ENCODE data around the gene FOXD2. TPM values are rescaled to one million over a fixed set of nuclear protein-coding genes. Genes with fewer than 3 reads are reported as not detected.

FOXD2 gene
- total RNA-seq, 1 donor from 2014 or later: not detected

DNA sequence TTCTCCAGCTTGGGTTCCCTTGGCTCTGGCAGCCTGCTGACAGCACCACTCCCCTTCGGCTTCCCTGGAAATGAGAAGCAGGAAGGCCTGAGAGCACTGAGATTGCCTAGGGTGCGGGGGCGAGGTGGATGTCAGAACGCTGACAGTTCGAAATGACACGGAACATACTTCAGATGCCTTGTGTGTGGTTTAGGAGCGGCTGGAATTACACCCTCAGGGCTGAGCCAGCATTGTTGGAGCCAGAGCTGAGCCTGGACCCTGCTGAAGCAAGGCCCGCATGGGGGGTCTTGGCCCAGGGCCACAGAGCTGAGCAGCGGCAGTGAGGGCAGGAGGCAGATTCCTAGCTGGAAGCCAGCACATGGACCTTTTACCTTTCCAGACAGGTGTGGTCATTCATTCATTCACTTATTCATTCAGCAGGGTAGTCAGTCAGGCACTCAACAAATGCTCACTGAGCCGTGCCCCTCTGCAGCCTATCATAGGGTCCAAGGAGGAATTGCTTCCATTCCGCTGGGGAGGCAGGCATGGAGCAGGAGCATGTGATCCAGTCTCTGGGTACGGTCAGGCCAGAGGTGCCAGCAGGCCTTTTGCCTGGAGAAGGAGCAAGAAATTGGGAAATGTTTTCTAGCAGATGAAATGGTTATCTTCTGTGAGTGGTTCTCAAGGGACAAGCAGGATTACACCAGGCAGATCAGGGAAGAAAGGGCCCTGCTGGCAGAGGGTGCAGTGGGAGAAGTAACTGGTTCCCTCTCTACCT lies 28.4 kb upstream of the FOXD2 start:
- no peaks in the 10 kb centered on the region for H3K9me3 ChIP-seq (replicated peaks)
- intact Hi-C loops (cut with micrococcal nuclease): no loop called here
- DNase-seq: no peak
- peaks cover 83% of the 10 kb centered on the region for H3K27me3 ChIP-seq (ENCODE audit: low read depth)
- TF ChIP-seq, protein P1, sequence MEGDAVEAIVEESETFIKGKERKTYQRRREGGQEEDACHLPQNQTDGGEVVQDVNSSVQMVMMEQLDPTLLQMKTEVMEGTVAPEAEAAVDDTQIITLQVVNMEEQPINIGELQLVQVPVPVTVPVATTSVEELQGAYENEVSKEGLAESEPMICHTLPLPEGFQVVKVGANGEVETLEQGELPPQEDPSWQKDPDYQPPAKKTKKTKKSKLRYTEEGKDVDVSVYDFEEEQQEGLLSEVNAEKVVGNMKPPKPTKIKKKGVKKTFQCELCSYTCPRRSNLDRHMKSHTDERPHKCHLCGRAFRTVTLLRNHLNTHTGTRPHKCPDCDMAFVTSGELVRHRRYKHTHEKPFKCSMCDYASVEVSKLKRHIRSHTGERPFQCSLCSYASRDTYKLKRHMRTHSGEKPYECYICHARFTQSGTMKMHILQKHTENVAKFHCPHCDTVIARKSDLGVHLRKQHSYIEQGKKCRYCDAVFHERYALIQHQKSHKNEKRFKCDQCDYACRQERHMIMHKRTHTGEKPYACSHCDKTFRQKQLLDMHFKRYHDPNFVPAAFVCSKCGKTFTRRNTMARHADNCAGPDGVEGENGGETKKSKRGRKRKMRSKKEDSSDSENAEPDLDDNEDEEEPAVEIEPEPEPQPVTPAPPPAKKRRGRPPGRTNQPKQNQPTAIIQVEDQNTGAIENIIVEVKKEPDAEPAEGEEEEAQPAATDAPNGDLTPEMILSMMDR (IDR thresholded peaks at IDR 0.05; ENCODE audit: borderline replicate concordance): no peak
- H3K27ac ChIP-seq (replicated peaks): no peak overlapping the region
- no peaks in the 10 kb centered on the region for H3K36me3 ChIP-seq
- H3K4me3 ChIP-seq: no peak overlapping the region
- H3K4me1 ChIP-seq: no peaks in the 10 kb centered on the region

DNA sequence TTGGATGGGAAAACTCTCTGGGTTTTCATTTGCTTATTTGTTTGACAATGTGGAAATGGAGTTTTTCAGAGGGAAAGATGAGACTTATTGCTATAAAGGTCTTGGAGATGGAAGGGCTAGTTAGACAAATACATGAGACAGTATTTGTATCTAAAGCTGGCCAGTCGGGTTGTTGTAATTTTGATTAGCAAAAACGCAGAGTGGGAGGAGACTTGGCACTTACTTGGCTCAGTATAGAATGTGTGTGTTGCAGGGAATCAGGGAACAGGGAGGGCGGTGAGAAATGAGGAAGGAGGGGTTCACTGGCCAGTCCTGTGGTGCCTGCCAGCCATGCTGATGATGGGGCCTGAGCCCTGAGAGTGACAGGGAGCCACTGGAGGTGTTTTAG lies 27.8 kb upstream of the FOXD2 start:
- Histone ChIP-seq H3K4me1 (no peaks in the 10 kb centered on the region), H3K9me3 (replicated peaks) (no peaks in the 10 kb centered on the region), H3K27ac (replicated peaks) (no peak overlapping the region), H3K27me3 (ENCODE audit: low read depth) (peaks cover 87% of the 10 kb centered on the region), H3K36me3 (no peaks in the 10 kb centered on the region), H3K4me3 (no peak overlapping the region)
- no peak for DNase-seq
- TF ChIP-seq, protein P1 (IDR thresholded peaks at IDR 0.05; ENCODE audit: borderline replicate concordance): no peak
- intact Hi-C loops (cut with micrococcal nuclease): no loop called here

DNA sequence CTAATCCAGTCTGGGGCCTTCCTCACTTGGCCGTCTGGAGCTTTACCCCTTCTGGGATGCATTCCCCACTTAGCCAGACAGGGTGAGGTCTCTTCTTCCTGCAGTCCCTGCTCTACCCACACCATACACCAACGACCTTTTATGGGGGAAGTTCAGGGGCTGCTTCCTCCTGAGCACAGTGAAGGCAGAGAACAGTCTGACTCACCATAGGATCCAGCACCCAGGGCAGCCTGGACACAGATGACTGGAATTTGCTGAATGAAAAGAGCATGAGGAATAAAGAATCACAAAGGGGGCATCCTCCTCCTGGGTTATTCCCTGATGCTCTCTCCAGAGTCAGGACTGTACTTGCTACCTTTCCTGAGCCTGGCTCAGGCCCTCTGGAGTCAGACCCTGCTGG lies 26.4 kb upstream of the FOXD2 start:
- Histone ChIP-seq H3K4me1 (no peaks in the 10 kb centered on the region), H3K27me3 (ENCODE audit: low read depth) (peaks cover 87% of the 10 kb centered on the region), H3K9me3 (replicated peaks) (no peaks in the 10 kb centered on the region), H3K27ac (replicated peaks) (no peak overlapping the region), H3K4me3 (no peak overlapping the region), H3K36me3 (no peaks in the 10 kb centered on the region)
- no peak for DNase-seq
- TF ChIP-seq, protein P1 (IDR thresholded peaks at IDR 0.05; ENCODE audit: borderline replicate concordance): no peak
- intact Hi-C loops (cut with micrococcal nuclease): no loop called here

DNA sequence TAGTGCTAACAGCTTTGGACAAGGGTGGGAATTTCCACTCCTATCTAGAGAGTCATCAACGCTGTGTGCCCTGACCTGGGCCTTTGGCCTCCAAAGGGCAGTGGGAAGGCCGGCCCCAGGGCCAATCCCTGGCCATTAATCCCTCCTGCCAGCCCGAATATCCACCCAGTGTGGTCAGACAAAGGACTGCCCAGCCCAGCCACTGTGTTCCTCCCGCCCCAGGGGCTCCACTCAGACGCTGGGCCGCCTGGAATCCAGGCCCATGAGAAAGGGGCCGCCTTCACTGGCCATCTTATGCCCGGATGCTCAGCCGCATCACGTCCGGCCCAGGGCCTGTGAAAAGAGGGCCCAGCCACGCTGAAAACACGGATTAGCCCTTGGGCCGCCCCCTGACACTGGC lies 25.4 kb upstream of the FOXD2 start:
- intact Hi-C loops (cut with micrococcal nuclease): no loop called here
- Histone ChIP-seq H3K27ac (replicated peaks) (no peak overlapping the region), H3K36me3 (no peaks in the 10 kb centered on the region), H3K27me3 (ENCODE audit: low read depth) (peaks cover 87% of the 10 kb centered on the region), H3K9me3 (replicated peaks) (no peaks in the 10 kb centered on the region), H3K4me3 (no peak overlapping the region), H3K4me1 (no peaks in the 10 kb centered on the region)
- TF ChIP-seq, protein P1 (IDR thresholded peaks at IDR 0.05; ENCODE audit: borderline replicate concordance): no peak
- DNase-seq: no peak

DNA sequence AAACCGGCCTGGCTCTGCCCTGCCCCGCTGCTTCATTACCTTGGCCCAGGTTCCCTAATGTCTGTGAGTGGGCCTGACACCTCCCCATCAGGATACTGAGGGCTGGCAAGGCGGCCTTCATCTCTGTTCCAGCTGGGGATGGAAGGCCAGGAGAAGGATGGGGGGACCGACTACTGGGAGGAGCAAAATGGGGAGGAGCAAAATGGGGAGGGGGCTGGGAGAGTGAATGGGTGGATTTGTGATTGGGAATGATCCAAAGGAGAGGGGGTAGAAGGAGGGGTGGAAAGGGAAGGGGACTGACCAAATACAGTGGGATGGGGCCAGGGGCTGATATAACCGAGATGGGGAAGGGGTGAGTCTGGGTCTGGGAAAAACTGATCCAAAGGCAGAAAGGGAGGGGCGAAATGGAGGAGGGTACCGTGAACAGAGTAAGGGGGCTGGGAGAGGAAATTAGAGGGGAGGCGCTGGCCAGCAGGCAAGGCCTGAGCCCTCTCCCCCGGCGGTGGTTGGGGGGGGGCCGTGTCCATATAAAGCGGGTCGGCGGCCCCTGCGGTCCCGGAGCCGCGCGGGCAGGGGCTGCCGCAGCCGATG lies 22.0 kb upstream of the FOXD2 start, which contains the start of gene FOXE3:
TSS of gene FOXE3 (plus strand) at position 558 of the 591 bp plus-strand sequence. CDS start at position 589, 31 bp downstream.
- H3K4me1 ChIP-seq: no peaks in the 10 kb centered on the region
- TF ChIP-seq, protein P1 (IDR thresholded peaks at IDR 0.05; ENCODE audit: borderline replicate concordance): no peak
- no peaks in the 10 kb centered on the region for H3K9me3 ChIP-seq (replicated peaks)
- intact Hi-C loops (cut with micrococcal nuclease): no loop called here
- peak within 1 kb of the TSS; percentile 44 for H3K4me3 ChIP-seq
- DNase-seq: no peak
- no peak within 1 kb of the TSS for H3K27ac ChIP-seq (replicated peaks)
- peaks cover 99% of the 10 kb centered on the region for H3K27me3 ChIP-seq (ENCODE audit: low read depth)
- H3K36me3 ChIP-seq: no peaks in the 10 kb centered on the region
